OCI-M1 (cell line): Measurements from ENCODE around the gene PELI3.
A peak's percentile ranks its signal among the peaks of the same experiment; 100 is the strongest.
"Not testable (repeated sequence)": the region's sequence is repeated elsewhere in the genome, so short reads cannot be mapped to it uniquely, and the experiment has no call there.

ENCODE experiments used
- DNase-seq: peaks from one replicate; lab custom pipeline; 2025; lab: John Stamatoyannopoulos, UW

Gene PELI3, protein sequence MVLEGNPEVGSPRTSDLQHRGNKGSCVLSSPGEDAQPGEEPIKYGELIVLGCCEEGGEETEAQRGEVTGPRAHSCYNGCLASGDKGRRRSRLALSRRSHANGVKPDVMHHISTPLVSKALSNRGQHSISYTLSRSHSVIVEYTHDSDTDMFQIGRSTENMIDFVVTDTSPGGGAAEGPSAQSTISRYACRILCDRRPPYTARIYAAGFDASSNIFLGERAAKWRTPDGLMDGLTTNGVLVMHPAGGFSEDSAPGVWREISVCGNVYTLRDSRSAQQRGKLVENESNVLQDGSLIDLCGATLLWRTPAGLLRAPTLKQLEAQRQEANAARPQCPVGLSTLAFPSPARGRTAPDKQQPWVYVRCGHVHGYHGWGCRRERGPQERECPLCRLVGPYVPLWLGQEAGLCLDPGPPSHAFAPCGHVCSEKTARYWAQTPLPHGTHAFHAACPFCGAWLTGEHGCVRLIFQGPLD

DNA sequence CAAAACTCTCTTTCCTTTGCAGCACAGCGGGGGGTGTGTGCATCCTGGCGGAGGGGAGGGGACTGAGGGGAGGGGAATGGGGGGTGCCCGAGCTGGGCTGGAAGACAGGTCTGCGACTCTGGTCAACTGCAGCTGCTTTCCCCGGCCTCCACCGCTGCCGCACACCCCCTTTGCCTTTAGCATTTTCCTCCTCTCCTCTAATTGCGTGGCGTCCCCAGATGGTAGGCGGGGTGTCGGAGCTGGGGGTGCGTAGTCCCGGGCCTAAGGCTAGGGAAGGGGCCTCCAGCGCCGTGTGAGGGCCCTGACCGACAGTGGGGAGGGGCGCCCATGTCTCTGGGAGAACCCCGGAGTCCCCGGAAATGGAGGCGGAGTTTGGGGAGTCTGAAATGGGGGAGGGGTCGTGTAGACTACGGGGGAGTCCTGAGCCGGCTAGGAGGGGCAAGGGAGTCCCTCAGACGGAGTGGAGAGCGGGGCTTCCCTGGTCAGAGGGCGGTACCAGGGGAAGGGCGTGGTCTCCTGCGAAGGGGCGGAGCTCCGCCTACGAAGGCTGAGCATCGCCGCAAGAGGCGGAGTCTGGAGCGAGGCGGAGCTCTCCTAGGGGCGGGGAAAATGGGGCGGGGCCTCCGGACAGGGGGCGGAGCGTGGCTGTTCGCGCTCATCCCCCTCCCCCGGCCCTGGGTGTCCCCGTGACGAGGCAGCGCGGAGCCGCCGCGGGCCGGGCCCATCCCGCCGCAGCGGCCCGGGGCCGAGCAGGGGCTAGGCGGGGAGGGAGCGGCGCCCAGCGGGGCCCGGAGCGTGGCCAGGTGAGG is at the start of gene PELI3:
Gene PELI3 (plus strand): TSS at position 681 of the 809 bp plus-strand sequence. CDS start 1,224 bp downstream, outside the sequence.
- DNase-seq: peak; percentile 94

DNA sequence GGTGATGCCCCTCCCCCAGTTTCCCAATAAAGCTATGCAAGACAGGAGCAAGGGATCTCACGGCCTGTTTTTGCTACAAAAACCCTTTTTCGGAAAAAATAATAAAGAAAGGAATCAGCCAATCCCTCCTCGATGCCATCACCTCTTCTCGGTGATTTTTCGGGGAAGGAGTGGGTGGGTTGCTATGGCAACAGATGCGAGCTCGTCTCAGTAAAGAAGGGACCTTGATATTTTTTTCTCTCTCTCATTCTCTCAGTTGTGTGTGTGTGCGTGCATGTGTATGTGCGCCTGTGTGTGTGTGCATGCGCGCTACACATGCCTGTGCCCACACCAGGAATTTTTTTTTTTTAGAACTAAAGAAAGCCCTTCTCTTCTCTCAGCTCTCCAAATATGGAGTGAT is 49.7 kb upstream of the PELI3 start:
- DNase-seq: no peak

DNA sequence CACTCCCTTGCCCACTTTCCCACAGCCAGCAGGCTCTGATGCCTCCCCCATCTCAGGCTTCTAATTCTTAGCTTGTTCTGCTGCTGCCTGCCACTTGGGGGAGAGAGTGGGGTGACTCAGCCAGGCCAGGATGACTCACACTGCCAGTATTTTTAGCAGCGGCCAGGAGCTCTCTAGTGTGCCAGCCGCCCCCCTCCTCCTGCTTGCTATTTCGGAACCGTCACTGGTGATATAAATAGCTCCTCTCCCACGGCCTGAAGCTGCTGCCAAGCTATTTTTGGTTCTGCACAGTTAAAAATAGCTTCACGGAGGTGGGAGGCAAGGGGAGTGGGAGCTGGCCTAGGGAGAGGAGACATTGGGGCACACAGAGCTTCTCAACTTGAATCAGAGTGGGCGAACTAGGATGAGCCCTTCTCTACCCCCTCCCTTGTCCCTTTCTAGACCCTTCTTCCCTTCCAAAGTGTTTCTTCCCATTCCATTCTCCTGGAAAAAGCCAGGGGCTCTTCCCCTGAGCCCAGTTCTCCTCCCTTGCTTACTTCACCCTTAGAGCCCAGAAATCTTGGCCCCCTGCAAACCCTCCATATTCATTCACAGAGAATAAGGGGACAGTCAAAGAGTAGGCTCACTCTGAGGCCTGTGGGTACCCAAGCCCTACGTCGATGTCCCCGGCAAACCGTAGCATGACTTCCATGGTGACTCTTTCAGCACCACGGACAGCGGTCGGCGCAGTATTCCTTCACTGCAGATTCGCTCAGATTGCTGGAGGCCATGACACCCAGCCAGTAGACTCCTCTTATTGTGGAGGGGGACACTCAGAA is 48.3 kb upstream of the PELI3 start:
- peak; percentile 71 for DNase-seq

DNA sequence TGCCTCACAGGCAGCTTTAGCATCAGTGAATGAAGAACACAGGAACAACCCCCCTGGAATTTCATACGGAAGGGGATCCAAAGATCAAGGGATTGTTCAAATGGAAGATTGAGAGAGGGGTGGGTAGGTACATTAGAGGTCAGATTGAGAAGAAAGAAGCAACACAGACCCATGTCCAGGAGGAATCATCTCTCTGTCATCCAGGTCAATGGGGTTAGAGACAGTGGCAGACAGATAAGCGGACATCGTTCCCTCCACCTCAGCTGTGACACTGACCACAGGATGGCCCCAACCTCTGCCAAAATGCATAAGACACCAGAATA is 47.8 kb upstream of the PELI3 start:
- no peak for DNase-seq

DNA sequence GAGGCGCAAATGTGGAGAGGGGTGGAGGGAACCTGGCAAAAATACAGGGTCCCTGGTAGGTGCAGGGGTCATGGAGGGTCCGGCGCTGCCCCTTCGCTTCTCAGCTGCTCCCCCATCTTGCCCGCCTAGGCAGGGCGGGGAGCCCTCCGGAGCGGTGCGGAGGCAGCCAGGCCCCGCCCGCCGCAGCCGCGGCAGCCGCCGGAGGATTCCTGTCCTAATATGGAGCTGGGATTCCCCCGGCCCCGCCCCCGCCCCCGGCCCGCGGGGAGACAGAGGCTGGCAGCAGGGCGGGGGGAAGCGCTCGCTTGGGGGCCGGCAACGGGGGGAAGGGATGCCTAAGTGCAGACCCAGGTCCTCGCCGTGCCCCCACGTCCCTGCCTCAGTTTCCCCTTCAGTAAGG is 46.9 kb upstream of the PELI3 start:
- DNase-seq: no peak

DNA sequence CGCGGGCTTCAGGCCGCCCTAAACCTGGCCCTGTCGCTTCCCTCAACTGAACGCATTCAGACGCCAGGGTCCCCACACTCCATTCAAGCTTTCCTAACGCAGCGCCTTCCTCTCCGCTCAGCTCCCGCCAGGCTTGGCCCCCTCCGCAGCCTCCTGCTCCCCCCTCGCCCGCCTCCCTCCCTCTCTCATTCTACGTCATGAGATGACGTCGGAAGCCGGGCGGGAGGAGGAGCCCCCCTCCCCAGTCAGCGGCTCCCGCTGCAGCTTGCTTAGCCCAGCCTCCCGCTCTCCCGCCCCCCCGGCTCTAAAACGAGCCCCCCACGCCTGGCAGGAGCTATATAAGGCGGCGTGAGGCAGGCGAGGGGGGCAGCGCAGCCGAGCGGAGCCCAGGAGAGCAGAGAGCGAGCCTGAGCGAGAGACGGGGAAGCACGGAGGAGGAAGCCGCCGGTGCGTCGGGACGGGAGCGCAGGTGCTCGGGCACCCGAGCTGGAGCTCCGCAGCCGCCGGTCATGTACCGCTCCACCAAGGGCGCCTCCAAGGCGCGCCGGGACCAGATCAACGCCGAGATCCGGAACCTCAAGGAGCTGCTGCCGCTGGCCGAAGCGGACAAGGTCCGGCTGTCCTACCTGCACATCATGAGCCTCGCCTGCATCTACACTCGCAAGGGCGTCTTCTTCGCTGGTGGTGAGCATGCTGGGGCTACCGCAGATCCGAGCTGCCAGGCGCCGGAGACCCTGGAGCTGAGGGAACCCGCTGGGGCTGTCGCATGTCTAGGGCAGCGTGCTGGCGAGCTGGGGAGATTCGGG is 45.8 kb upstream of the PELI3 start, which contains the start of gene NPAS4:
Gene NPAS4 (plus strand): TSS at position 365 of the 806 bp plus-strand sequence. CDS start 145 bp downstream, at position 510.
- no peak for DNase-seq

DNA sequence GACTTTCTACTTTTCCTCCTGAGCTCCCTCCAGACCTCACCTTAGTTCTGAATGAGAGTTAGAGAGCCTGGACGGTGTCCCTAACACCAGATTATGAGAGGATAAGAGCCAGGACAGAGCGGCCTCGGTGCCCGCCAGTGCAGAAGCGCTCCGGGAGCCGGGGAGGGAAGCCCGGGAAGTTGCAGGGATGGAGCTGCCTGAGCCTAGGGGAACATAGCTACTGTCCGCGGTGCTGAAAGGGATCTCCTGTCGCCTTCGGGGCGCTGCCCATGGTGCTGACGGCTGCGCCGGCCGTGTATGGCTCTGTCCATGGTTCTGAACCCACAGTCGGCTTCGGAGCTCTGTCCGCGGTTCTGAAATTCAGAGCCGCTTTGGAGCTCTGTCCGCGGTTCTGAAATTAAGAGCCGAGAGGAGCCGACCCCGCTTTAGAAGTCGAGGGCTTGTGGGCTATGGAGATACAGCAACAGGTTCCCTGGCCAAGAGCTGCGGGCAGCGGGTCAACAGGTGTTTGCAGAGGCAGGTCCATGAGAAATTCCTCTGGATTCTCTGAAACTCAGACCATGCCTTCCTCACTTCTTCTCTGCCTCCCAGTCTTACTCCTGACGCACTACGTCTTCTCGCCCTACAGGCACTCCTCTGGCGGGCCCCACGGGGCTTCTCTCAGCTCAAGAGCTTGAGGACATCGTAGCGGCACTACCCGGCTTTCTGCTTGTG is 45.1 kb upstream of the PELI3 start:
- peak; percentile 91 for DNase-seq

DNA sequence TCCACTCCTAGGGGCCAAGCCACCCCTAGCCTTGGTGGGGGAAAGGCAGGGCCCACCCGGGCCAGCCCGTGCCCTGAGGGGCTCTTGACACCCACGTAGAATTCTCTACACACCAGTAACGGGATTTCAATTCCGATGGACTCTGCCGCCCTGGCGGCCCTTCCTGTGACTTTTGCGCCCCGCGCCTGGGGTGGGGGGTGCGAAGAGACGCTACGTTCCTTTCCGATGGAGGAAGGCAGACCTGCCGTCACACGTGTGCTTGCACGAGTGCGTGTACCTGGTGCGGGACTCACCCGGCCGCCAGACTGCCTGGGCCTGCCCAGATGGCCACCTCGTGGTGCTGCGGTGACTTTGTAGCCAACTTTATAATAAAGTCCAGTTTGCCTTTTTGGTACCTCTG is 40.4 kb upstream of the PELI3 start:
- no peak for DNase-seq

DNA sequence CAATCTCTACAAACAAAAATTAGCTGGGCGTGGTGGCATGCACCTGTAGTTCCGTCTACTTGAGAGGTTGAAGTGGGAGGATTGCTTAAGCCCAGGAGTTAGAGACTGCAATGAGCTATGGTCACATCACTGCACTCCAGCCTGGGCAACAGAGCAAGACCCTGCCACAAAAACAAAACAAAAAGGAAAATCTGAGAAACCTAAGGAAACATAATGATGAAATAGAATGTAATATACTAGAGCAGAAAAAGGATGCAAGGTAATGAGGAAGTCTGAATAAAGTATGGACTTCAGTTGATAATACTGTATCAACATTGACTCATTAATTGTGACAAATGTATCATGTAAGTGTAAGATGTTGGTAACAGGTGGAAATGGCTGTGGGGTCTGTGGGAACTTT is 37.8 kb upstream of the PELI3 start:
- no peak for DNase-seq

DNA sequence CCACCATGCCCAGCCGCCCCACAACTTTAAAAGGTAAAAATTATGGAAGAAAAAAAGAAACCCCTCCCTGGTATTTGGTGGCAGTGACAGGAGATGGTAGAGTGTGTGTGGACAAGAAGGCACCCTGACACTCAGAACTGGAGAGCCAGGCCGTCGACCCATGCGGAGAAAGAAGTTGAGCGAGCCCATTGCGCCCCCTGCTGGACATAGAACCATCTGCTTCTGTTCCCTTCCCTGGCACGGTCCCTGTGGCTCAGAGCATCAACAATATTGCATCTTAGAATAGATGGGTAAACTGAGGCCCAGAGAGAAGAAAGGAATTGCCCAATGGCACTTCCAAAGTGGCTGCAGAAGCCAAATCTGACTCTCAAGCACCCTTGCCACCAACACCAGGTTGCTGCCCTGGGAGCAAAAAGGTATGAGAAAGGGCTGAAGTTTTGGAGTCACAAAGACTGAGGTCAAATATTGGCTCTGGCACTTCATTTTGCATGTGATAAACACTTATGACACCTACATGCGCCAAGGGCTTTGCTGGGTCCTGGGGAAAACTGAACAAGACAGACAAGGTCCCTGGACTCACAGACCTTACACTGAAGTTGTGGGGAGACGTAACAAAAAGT is 36.6 kb upstream of the PELI3 start:
- DNase-seq: peak; percentile 73

DNA sequence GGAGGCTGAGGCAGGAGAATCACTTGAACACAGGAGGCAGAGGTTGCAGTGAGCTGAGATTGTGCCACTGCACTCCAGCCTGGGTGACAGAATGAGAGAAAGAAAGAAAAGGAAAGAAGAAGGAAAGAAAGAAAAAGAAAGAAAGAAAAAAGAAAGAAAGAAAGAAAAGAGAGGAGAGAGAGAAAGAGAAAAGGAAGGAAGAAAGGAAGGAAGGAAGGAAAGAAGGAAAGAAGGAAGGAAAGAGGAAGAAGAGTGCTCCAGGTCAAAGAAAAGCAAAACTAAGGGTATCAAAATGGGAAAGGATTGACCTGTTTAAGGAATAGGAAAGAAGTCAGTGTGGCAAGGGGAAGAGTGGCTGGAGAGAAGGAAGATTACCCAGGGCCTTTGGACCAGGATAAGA is 35.4 kb upstream of the PELI3 start:
- DNase-seq: not testable (repeated sequence)

DNA sequence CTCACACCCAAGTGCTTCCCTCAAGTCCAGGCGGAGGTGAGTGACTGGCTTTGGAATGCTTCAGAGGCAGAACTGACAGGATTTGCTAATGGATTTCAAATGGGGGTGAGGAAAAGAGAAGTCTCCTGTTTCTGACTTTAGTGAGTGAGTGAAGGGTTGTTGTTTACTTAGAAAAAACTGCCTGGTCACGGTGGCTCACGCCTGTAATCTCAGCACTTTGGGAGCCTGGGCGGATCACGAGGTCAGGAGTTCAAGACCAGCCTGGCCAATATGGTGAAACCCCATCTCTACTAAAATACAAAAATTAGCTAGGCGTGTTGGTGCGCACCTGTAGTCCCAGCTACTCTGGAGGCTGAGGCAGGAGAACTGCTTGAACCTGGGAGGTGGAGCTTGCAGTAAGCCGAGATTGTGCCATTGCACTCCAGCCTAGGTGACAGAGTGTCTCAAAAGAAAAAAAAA is 34.8 kb upstream of the PELI3 start:
- peak; percentile 6 for DNase-seq

DNA sequence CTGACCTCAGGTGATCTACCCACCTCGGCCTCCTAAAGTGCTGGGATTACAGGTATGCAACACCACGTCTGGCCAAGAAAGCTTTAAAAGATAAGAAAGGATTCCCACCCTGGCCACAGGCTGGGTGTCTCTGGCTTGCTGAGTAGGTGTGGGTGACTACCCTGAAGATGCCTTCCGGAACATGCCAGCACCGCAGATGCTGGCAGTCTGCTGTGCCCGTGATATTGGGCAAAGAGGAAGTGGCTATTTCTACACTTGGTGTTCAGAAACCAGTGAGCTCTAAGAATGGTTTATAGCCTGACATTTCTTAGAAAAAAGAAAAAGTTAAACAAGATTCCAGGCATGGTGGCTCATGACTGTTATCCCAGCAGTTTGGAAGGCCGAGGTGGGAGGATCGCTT is 34.1 kb upstream of the PELI3 start:
- DNase-seq: no peak

DNA sequence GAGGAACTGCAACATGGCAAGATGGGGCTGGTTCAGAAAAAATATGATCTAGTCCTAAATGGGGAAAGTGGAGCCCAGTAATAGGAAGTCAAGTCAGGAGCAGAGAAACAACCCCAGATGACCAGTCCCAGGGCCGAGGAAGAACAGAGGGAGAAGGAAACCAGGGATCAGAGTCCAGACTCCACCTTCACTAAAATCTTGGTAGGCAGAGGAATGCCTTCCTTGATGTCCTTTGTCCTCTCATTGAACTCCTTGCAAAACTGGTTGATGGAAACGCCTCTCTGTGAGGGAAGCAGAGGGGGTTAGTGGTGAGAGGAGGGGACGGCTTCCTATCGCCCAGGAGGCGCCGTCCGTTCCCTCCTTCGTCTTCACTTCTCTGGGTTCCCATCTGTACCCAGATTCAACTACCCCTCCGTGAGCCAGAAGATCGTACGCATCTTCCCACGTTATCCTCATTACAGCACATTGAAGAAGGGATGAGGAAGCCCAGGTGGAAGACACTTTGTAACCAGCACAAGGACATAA is 28.7 kb upstream of the PELI3 start:
- DNase-seq: no peak

DNA sequence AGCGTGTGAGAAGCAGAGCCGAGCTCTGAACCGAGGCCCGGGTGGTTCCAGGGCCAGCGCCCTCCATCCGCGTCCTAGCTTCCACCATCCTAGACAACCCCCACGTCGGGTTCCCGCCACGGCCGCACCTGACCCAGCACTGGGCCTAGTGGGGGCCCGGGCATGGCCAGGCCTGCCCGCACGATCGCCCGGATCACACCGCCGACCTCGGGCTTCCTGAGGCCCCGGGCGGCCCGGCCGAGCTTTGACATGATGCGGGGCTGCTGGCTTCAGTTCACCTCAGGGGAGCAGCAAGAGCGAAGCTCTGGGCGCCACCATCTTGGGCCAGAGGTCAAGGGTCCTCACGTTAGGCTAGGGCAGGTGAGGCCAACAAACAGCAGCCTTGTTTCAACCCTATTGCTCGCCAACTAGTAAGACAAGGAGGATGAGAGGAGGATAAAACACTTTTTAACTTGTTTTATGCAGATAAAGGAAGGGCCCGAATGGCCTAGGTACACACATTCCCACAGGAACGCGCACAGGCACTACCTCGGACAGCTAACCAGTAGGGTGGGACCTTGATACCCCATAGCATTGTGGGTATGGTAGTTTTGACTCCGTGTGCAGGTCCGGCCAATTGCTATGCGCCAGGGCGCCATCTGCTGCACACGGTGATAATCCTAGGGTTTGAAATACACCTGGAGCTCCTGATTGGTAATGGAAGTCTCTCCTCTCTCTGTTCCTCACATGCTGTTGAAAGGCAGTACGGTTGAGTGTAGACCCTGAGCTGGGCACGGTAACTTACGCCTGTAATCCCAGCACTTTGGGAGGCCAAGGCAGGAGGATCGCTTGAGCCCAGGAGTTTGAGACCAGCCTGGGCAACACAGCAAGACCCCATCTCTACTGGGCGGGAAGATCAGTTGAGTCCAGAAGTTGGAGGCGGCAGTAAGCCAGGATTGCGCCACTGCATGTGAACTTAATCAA is 27.9 kb upstream of the PELI3 start, which contains the start of gene MRPL11:
Gene MRPL11 (minus strand): TSS at position 345 of the 963 bp plus-strand sequence. CDS start 94 bp downstream, at position 251.
- DNase-seq: peak; percentile 94

DNA sequence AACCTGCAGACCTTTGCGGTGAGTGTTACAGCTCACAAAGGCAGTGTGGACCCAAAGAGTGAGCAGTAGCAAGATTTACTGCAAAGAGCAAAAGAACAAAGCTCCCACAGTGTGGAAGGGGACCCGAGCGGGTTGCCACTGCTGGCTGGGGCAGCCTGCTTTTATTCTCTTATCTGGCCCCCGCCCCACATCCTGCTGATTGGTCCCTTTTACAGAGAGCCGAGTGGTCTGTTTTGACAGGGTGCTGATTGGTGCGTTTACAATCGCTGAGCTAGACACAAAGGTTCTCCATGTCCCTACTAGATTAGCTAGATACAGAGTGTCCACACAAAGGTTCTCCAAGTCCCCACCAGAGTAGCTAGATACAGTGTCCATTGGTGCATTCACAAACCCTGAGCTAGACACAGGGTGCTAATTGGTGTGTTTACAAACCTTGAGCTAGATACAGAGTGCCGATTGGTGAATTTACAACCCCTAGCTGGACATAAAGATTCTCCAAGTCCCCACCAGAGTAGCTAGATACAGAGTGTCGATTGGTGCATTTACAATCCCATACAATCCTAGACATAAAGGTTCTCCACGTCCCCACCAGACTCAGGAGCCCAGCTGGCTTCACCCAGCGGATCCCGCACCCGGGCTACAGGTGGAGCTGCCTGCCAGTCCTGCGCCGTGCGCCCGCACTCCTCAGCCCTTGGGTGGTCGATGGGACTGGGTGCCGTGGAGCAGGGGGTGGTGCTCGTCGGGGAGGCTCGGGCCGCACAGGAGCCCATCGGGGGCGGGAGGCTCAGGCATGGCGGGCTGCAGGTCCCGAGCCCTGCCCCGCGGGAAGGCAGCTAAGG is 26.4 kb upstream of the PELI3 start:
- not testable (repeated sequence) for DNase-seq

DNA sequence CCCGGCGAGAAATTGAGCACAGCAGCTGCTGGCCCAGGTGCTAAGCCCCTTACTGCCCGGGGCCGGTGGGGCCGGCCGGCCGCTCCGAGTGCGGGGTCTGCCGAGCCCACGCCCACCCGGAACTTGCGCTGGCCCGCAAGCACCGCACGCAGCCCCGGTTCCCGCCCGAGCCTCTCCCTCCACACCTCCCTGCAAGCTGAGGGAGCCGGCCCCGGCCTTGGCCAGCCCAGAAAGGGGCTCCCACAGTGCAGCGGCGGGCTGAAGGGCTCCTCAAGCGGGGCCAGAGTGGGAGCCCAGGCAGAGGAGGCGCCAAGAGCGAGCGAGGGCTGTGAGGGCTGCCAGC is 25.8 kb upstream of the PELI3 start:
- DNase-seq: not testable (repeated sequence)

DNA sequence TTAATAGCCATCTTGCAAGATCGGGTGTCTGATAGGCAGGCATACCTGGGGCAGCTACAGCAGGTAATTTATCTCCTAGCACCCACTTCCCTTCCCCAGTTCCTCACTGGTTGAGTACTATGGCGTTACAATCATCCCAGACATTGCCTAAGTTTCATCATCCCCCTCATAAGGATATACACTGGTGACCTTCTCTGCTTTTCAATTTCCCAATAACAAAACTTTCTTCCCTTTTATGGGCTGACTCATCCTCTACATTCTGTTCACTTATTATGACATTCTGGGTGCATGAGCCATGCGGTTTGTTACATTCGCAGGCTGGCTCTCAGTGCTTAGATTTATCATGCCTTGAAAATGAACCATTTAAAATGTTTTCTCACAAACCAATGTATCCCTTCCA is 23.1 kb upstream of the PELI3 start:
- peak; percentile 70 for DNase-seq
